WERI-Rb-1 (cell line): ENCODE measurements around the gene KLHL29.
A peak's percentile ranks its signal among the peaks of the same experiment; 100 is the strongest.

ENCODE experiments used
- DNase-seq: peaks from one replicate; pipeline ENCODE4 v3.0.0-alpha.2; 2020
- H3K27ac ChIP-seq: fragments of 250-450 bp; sonication (Bioruptor Pico); 2 replicates; pipeline ENCODE4 v1.5.1; 2020; ENCODE audit warnings: mild to moderate bottlenecking, moderate library complexity
- H3K27me3 ChIP-seq: fragments of 250-450 bp; sonication (Bioruptor Pico); 2 replicates; pipeline ENCODE4 v1.5.1; 2021; ENCODE audit warnings: mild to moderate bottlenecking, low read depth, moderate library complexity; ENCODE audit not compliant: insufficient read depth, severe bottlenecking
- H3K36me3 ChIP-seq: fragments of 250-450 bp; sonication (Bioruptor Pico); 2 replicates; pipeline ENCODE4 v1.5.1; 2020; ENCODE audit warnings: mild to moderate bottlenecking, moderate library complexity
- H3K4me3 ChIP-seq: 2 replicates; pipeline ENCODE4 v1.5.1; 2011; ENCODE audit warnings: low read depth, mild to moderate bottlenecking, control low read depth, low read length
- H3K9me3 ChIP-seq: fragments of 250-450 bp; sonication (Bioruptor Pico); 2 replicates; pipeline ENCODE4 v1.5.1; 2021; ENCODE audit warnings: mild to moderate bottlenecking, moderate library complexity; ENCODE audit not compliant: severe bottlenecking
- TF ChIP-seq, protein P1 (sequence below): IDR thresholded peaks from 2 replicates; pipeline ENCODE4 v1.5.1; 2011; ENCODE audit warnings: low read depth, mild to moderate bottlenecking, control low read depth, inconsistent platforms, low read length

KLHL29 gene

DNA sequence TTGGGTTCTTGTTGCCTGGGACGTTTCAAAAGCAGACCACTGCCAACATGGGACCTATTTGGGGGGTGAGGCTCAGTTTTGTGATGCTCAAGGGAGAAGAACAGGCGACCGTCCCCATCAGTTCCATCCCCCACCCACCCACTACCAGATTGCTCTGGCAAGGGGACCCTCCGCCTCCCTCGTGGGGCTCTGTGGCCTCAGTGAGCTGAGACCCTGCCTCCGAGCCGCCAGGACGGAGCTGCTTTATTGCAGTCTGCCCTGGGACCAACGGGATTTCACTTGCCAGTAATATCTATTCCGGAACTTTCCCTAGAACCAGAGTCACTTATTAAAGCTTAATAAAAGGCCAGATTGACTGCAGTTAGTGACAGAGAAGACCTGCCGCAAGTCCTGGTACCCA, 146.3 kb downstream of the KLHL29 start:
- no peak overlapping the region for H3K4me3 ChIP-seq
- peak overlapping the region; percentile 66 for H3K27ac ChIP-seq
- no peaks in the 10 kb centered on the region; the same call in 1 of the 2 replicates for H3K36me3 ChIP-seq
- H3K9me3 ChIP-seq, result no peaks in the 10 kb centered on the region
- TF ChIP-seq, protein P1, sequence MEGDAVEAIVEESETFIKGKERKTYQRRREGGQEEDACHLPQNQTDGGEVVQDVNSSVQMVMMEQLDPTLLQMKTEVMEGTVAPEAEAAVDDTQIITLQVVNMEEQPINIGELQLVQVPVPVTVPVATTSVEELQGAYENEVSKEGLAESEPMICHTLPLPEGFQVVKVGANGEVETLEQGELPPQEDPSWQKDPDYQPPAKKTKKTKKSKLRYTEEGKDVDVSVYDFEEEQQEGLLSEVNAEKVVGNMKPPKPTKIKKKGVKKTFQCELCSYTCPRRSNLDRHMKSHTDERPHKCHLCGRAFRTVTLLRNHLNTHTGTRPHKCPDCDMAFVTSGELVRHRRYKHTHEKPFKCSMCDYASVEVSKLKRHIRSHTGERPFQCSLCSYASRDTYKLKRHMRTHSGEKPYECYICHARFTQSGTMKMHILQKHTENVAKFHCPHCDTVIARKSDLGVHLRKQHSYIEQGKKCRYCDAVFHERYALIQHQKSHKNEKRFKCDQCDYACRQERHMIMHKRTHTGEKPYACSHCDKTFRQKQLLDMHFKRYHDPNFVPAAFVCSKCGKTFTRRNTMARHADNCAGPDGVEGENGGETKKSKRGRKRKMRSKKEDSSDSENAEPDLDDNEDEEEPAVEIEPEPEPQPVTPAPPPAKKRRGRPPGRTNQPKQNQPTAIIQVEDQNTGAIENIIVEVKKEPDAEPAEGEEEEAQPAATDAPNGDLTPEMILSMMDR, result no peak
- H3K27me3 ChIP-seq, result no peaks in the 10 kb centered on the region
- DNase-seq, result no peak

DNA sequence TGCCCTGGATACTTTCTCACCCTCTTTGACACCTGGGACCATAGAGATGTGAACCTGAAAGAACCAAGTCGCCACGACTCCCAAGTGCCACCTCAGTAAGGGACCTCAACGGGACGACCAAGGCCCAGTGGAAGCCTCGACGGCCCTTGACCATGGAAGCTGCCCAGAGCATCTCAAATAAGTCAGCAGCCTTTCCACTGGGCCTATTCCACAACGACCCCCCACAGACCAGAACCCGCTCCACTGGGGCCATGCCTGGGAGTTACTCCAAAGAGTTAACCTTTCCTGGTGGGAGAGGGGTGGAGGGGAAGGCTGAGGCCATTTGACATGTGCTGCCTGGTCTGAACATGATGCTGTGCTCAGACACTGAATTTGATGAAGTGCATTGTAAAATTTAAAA, 146.9 kb downstream of the KLHL29 start:
- Histone ChIP-seq H3K36me3 (no peaks in the 10 kb centered on the region; the same call in 1 of the 2 replicates), H3K4me3 (no peak overlapping the region), H3K27ac (no peak overlapping the region), H3K27me3 (no peaks in the 10 kb centered on the region), H3K9me3 (no peaks in the 10 kb centered on the region)
- DNase-seq, result no peak
- TF ChIP-seq, protein P1, result no peak

DNA sequence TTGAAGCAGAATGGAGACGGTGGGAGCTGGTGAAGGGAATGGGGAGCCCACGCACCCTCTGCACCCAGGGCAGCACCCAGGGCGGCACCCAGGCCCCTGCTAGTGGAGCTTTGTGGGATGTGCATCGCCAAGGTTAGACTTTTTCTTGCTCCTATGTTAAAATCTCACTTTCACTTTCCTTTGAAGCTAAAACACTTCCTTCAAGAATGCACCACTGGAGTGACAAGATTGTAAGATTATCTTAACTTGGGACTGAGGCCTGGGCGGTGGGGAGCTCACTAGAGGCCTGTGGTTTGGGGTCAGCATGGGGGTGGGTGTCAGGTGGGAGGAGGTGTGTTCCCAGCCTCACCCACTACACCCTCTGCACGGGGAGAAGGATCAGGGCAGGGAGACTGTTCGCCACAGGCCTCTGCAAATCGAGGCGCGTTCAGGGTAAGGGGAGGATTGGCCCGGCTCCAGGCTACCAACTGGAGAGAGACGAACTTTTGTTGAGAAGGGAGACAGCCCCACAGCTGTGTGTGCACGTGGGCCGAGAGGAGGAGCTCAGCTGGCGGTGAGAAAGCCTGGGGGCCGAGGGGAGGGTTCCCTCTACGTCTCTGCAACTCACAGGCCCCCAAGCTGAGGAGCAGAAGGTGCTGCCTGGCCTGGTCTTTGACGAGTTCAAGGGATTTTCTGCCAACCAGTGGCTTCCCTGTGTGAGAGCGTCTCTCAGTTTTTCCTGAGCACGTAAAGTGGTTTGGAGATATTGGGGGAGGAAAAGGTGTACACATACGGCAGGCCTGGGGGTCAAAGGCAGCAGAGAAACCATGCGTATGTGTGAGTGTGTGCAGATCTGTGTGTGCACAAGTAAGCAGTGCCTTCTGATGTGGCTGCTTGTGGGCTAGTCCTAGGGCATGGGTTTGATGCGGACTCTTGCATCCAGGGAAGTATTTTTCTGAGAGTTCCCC, 147.7 kb downstream of the KLHL29 start:
- no peak for DNase-seq
- peak overlapping the region; percentile 10; the same call in 1 of the 2 replicates for H3K27ac ChIP-seq
- no peaks in the 10 kb centered on the region for H3K27me3 ChIP-seq
- TF ChIP-seq, protein P1, result no peak
- H3K9me3 ChIP-seq, result no peaks in the 10 kb centered on the region
- no peak overlapping the region for H3K4me3 ChIP-seq
- H3K36me3 ChIP-seq, result no peaks in the 10 kb centered on the region; the same call in 1 of the 2 replicates

DNA sequence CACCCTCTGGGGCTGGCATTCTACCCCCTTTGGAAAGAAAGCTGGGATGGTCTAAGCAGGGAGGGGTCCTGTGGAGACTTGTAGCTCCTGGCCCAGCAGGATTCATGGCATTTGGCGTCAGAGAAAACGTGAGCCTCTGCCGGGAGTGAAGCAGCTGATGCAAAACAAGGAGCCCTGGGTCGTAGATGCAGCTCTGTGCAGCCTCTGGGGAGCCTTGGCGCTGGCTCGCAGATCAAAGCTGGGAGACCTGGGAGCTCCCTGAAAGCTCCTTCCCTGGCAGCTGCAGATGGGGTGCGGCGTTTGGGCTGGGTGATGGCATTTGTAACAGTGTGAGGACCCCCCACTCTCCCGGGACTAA, 148.3 kb downstream of the KLHL29 start:
- H3K27ac ChIP-seq, result no peak overlapping the region
- no peaks in the 10 kb centered on the region; the same call in 1 of the 2 replicates for H3K36me3 ChIP-seq
- no peak for DNase-seq

DNA sequence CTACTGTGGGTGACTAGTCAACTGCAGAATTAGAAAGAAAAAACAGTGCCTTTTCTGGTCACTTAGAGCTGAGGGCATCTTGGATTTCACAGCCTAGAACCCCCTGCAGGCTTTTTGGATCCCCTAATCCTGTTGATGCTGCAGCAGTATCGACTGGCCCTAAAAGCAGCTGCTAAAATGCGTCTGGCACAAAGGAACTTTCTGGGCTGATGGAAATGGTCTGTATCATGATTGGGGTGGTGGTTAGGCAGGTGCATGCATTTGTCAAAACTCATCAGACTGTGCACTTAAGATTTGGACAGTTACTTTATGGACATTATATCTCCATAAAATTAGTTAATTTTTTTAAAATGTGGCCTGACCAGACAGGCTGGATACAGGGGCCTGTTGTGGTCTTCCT, 149.8 kb downstream of the KLHL29 start:
- Histone ChIP-seq H3K36me3 (no peaks in the 10 kb centered on the region; the same call in 1 of the 2 replicates), H3K27ac (no peak overlapping the region), H3K9me3 (no peaks in the 10 kb centered on the region), H3K4me3 (no peak overlapping the region), H3K27me3 (no peaks in the 10 kb centered on the region)
- TF ChIP-seq, protein P1, result no peak
- DNase-seq, result no peak

More for the DNA sequence above, 148.3 kb downstream of the KLHL29 start:
- no peaks in the 10 kb centered on the region for H3K27me3 ChIP-seq
- H3K9me3 ChIP-seq, result no peaks in the 10 kb centered on the region
- TF ChIP-seq, protein P1, result no peak
- H3K4me3 ChIP-seq, result no peak overlapping the region

DNA sequence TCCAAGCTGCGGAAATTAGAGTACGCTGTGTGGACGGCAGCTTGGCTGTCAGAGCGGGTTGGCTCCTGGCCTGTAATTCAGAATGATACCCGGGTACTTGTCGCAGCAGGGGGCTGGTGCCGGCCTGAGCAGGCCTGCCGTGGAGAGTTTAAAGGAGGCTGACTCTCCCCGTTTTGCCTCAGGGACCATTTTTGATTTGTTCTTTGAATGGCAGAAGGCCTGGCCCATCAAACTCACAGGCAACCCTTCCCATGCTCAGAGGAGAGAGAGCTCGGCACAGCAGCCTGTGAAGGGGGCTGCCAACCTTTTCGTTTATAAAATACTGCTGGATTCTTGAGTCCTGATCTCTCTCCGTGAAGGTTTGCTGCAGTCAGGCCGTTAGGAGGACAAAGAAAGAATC, 151.3 kb downstream of the KLHL29 start:
- H3K9me3 ChIP-seq, result no peaks in the 10 kb centered on the region
- DNase-seq, result no peak
- H3K27me3 ChIP-seq, result no peaks in the 10 kb centered on the region
- TF ChIP-seq, protein P1, result no peak
- H3K27ac ChIP-seq, result no peak overlapping the region
- H3K4me3 ChIP-seq, result no peak overlapping the region
- H3K36me3 ChIP-seq, result no peaks in the 10 kb centered on the region; the same call in 1 of the 2 replicates
